Gastrocnemius medialis (tissue), 4 donors: ENCODE data around the gene DUSP1.

Experiments
- POLR2A ChIP-seq, 2 donors: fragments of 450-650 bp; IDR thresholded peaks; one replicate each; pipeline ENCODE4 v1.6.1; 2017; ENCODE audit warnings: antibody characterized with exemption in 2 of 2, mild to moderate bottlenecking in 2 of 2, moderate library complexity in 2 of 2
- TF ChIP-seq, protein P1 (sequence below), 5 experiments: fragments of 450-650 bp in 3 of 5; fragments of 200-600 bp in 2 of 5; sonication (generic) in 2 of 5; IDR thresholded peaks in 4 of 5; conservative IDR thresholded peaks in 1 of 5; 1 replicate in 4 of 5; 2 replicates in 1 of 5; pipeline ENCODE4 v1.5.1; 2016 to 2019; ENCODE audit warnings: antibody characterized with exemption in 5 of 5, mild to moderate bottlenecking in 3 of 5, moderate library complexity in 3 of 5

DNA sequence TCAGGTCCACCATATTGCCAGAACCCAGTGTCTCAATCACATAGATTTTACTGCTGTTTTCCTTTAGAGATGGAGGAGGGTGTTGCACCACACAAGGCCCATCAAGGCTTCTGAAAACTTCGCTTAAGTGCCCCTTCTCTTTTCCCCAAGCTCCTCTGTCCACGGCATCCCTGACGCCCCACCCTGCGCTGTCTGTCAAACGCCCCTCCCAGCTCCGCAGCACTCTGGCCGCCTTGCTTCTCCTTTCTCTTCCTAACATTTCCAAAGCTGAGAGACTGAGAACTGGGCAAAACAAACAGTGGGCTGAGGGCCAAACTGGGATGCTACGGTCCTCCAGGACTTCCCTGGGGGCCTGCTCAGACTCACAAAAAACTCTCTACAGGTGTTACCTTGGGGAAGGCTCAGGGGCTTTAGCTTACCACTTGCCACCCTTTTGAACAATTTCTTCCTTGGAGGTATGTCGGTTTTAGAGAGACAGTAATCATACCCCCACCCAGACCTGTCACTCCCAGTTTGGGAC lies 34.8 kb upstream of the DUSP1 start:
- TF ChIP-seq, protein P1, sequence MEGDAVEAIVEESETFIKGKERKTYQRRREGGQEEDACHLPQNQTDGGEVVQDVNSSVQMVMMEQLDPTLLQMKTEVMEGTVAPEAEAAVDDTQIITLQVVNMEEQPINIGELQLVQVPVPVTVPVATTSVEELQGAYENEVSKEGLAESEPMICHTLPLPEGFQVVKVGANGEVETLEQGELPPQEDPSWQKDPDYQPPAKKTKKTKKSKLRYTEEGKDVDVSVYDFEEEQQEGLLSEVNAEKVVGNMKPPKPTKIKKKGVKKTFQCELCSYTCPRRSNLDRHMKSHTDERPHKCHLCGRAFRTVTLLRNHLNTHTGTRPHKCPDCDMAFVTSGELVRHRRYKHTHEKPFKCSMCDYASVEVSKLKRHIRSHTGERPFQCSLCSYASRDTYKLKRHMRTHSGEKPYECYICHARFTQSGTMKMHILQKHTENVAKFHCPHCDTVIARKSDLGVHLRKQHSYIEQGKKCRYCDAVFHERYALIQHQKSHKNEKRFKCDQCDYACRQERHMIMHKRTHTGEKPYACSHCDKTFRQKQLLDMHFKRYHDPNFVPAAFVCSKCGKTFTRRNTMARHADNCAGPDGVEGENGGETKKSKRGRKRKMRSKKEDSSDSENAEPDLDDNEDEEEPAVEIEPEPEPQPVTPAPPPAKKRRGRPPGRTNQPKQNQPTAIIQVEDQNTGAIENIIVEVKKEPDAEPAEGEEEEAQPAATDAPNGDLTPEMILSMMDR (IDR thresholded peaks at IDR 0.05 in 4 of 5, conservative IDR thresholded peaks at IDR 0.05 in 1 of 5), result no peak
- TF ChIP-seq POLR2A (IDR thresholded peaks at IDR 0.05), result no peak
